Measurements from ENCODE around the gene ALKBH5.
"Not testable (repeated sequence)": the region's sequence is repeated elsewhere in the genome, so short reads cannot be mapped to it uniquely, and the experiment has no call there.

The ALKBH5 gene

DNA sequence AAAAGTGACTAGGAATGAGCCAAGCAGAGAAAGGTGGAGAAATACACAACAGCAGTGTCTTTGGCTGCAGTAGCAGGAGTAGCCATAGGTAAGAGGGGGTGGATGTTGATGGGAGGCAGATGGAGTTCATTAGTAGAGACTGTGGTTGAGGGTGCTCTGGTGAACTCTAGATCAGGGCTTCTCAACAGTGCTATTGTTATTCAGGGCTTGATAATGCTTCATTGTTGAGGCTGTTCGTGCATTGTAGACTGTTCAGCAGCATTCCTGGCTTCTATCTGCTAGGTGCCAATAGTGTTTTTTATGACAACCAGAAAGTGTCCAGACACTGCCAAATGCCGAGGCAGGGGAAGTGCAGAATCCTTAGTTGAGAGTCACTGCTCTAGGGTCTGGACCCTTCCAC, 3.6 kb downstream of the ALKBH5 start:
- DNase-seq: no peak

DNA sequence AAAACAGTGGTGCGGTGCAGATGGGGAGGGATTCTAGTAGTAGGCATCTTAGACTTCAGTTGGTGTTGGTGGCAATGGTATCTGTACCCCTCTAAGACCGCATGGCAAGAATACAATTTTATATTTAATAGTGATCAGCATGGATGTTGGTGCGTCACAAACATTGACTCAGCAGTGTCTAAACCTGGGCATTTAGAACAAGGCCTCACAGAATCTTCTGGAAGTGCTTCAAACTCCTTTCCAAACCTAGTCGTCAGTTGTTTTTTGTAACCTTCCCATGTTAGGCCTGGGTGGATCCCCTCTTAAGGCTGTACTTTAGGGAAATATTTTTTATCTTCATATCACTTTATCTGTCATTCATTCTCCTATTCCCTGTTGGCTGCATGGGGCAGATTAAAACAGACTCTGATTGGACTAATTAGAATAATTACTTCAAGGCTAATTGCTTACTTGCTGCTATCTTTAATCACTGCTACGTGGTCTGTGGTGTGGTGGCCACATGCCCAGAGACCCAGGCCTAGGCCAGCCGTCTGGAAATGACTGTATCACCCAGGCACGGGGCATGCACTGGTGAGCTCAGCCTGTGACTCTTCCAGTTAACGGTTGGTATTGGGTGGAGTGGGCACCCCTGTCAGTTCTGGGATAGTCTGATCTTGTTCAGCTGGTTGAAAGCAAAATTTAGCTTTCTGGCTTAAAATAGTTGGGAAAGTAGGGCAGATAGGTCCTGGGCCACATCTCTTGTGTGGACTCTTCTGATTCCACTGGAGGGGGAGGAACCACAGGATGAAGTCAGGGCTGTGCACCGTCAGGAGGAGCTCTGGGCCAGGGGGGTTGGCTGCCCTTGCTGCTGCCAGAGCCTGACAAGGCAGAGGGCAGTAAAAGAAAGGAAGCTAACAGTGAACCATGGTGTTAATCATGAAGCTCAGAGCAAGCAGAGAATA, 4.5 kb downstream of the ALKBH5 start:
- no peak for DNase-seq

GRCh38 chr17:18190628-18191235, 7.1 kb downstream of the ALKBH5 start:
- no peak for DNase-seq

DNA sequence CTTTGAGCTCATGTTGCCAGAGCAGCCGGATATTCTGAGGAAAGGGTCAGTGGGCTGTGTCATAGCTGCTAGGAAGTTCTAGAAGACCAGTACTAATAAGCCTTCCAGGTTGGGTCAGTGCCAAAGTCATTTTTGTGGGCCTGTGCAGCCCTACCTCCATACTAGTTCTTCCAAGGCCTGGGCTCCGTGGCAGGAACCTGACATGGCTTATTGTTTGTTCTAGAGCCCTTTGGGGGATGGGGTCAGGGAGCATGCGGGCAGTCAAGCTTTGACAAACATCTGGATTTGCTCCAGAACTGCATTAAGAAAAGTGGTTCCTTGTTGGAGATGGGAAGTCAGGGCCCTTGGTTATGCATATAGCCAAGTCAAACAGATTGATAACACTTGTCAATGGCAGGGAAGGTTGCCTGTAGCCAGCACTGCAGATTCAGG, 7.6 kb downstream of the ALKBH5 start:
- DNase-seq: no peak

- DNase-seq: no peak
Measured at GRCh38 chr17:18191967-18192366, 8.3 kb downstream of the ALKBH5 start.

- DNase-seq: no peak
Measured at GRCh38 chr17:18194394-18194793, 10.8 kb downstream of the ALKBH5 start.

DNA sequence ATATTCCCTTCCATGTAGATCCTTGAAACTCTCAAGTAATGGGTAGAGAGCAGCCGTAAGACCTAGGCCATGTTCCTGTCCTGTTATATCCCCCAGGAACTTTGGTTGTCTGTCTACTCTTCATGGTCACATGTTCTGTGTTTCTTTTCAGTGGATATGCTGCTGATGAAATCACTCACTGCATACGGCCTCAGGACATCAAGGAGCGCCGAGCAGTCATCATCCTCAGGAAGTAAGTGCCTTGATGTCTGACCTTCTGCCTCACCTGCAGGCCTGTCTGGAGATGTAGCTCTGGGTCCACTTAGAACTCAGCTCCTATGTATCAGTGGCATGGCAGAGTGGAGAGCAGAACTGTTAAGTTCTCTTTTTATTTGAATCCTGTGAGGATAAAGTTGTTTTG, 11.2 kb downstream of the ALKBH5 start:
- DNase-seq: no peak

DNA sequence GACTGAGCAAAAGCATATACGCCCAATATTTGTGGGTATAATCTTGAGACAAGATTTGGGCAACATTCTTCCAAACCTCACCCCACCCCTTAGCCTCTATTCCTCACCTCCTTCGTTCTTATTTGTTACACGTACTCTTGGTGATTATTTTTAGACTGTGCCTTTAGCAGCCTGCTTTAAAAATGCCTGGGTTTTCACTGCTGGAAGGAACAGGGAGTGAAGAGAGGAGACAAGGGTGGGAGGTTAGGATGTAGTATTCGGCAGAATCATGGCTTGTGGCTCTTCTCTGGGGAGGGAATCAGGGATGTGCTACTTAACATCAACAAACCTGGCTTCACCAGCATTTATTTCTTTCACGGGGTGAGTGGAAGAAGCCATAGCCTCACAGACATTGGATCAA, 11.6 kb downstream of the ALKBH5 start:
- no peak for DNase-seq

DNA sequence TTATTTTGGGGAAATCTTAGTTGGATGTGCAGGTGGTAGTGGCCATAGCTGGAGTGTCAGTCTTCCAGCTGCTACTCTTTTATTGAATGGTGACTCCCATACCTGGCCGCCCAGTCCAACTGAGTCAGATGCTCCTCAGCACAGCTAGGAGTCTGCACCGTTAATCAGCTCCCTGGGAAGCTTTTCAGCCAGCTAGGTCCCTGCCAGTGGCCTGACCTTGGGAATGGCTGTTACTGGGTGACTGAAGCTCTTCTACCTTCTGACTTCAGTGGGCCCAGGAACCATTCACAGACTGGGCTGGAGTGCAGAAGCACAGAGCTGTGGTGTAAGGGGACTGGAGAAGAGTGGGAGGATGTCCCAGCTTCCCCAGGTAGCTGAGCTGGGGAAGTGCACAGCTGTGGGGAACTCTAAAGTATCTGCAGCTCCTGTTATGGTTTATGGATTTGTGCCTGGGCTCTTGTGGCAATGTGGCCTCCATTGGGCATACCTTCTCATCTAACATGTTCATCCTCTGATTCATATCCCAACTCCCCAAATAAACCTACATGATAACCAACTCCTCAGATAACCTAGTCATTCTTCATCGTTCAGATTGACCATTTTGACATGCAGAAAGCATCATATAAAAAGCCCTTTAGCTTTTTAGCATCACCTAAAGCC, 14.0 kb downstream of the ALKBH5 start:
- DNase-seq: no peak

DNA sequence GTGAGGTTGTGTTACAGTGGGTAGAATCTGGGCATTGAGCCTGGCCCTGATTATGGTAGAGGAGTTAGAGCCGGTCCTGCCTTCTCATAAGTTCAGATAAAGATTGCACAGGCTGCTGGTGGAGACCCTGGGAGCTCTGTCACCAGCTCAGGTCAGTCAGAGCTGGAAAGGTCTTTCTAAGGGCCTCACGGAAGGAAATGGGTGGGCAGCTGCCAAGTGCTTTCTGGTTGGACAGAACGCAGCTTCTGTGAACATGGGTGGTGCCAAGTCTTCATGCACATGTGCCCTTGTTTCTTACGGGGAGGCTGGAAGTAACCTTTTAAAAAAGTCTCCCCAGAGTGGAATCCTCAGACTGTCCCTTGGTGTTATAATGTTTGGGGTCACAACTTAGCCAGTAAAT, 14.9 kb downstream of the ALKBH5 start:
- DNase-seq: no peak

DNA sequence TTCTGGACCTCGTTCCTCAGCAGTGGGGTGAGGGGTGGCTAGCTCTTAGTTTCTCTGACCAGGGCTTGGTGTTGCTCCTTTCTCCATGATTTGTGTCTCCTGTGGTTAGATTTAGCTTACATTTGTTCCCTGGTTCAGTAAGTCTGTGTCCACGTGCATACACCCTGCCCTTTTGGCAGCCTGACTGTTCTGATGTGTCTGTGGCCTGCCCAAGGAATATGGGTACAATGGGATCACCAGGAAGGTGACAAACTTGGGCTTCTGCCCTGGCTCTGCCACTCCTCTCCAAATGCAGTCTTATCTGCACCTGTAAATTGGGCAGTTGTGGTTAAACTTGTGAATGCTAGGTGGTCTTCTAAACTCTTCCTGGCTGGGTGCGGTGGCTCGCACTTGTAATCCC, 17.5 kb downstream of the ALKBH5 start:
- DNase-seq: no peak

- no peak for DNase-seq
Measured at GRCh38 chr17:18203308-18203707, 19.7 kb downstream of the ALKBH5 start.

DNA sequence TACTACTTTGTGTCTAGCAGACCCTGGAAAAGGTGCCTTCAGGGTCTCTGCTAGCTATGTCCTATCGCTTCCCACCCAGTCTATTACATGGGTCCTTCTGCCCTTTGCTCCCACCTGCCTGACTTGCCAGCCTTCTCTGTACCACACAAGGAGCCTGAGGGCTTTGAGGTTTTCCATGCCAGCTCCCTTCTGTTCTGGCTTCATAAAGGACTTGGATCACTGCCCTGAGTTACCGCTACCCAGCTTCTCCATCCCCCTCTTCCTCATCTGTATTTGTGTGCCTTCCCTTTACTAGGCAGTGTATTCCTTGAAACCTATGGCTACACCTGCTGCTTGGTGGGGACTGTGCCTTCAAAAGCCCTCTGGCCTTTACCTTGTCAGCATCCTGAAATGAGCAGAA, 22.2 kb downstream of the ALKBH5 start:
- no peak for DNase-seq

- no peak for DNase-seq
Measured at GRCh38 chr17:18206962-18207361, 23.3 kb downstream of the ALKBH5 start.

DNA sequence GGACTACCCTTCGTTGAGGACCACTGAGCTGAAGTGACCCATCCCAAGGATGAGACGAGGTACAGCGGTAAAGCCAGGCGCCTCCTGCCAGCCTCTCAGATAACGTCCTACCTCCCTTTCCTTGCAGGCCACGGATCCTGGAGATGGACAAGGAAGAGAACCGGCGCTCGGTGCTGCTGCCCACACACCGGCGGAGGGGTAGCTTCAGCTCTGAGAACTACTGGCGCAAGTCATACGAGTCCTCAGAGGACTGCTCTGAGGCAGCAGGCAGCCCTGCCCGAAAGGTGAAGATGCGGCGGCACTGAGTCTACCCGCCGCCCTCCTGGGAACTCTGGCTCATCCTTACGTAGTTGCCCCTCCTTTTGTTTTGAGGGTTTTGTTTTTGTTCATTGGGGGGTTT, 24.5 kb downstream of the ALKBH5 start:
- no peak for DNase-seq

GRCh38 chr17:18213666-18214270, 30.1 kb downstream of the ALKBH5 start:
- DNase-seq: no peak

DNA sequence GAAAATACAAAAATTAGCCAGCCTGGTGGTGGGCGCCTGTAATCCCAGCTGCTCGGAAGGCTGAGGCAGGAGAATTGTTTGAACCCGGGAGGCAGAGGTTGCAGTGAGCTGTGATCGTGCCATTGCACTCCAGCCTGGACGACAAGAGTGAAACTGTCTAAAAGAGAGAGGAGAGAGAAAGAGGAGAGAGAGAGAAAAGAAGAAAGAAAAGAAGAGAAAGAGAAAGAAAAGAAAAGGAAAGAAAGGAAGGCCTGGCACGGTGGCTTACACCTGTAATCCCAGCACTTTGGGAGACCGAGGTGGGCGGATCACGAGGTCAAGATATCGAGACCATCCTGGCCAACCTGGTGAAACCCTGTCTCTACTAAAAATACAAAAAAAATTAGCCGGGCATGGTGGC, 33.3 kb downstream of the ALKBH5 start:
- not testable (repeated sequence) for DNase-seq

DNA sequence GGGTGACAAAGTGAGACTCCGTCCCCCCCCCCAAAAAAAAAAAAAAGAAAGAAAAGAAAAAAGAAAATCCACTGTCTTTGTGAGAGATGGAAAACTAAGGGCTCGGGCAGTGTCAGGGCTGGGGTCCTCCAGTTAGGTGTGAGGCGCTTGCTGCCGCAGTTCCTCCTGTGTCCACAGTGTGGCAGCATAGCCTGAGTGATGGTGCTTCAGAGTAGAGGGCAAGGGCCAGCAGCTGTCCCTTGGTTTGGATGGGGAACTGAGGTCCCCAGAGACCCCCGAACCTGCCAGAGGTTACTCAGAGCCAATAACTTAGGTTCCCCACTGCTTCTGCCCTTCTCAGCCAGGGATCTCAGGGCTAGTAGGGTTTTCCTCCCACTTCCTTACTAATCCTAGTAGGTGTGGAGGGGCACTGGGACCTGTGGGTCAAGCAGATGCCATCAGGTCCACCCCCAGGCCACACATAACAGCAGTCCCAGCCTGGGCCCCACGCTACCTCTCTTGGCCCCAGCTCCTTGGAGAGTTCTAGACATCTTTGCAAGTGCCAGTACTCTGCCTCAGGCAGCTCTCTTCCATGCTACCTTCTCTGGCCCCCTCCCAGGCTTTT, 33.9 kb downstream of the ALKBH5 start:
- peak; percentile 11 to 18 for DNase-seq

DNA sequence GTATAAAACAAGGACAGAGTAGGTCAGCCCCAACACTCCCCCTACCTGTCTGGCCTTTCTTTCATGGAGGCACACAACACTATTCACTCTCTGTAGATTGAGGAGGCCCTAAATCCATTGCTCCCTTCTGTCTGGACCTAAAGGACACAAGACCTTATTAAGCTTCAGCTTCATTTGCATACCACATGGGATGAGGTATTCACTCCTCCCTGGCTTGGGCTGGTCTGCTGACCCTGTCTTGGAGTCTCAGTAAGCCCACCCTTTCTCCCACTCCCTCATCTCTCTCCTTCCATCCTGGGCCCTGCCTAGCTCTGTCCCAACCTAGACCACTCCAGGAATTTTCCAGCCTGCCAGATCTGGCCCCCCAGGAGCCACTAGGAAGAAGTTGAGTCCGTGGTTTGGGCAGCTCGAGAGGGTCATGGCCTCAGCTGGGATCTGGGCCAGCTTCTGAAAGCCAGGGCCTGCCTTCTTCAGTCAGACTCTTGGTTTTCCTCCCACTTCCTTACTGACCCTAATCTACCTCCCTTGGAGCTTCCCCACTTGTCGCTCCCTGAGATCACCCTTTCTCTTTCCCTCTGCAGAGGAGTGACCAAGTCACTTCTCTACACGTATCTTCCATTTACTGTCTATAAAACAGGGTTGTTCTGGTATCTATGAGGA, 35.3 kb downstream of the ALKBH5 start:
- DNase-seq: no peak

DNA sequence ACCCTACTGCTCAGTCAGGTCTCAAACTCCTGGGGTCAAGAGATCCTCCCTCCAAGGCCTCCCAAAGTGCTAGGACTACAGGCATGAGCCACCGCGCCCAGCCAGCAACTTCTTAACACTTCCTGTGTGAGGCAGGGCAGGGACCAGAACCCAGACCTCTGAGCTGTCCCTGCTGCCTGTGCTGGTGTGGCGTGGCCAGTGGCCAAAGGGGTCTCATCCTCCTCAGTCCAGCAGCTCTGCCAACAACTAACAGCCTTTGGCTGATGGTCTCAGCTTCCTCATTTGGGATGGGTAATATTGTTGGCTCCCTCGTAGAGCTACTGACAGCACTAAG, 40.4 kb downstream of the ALKBH5 start:
- no peak for DNase-seq

DNA sequence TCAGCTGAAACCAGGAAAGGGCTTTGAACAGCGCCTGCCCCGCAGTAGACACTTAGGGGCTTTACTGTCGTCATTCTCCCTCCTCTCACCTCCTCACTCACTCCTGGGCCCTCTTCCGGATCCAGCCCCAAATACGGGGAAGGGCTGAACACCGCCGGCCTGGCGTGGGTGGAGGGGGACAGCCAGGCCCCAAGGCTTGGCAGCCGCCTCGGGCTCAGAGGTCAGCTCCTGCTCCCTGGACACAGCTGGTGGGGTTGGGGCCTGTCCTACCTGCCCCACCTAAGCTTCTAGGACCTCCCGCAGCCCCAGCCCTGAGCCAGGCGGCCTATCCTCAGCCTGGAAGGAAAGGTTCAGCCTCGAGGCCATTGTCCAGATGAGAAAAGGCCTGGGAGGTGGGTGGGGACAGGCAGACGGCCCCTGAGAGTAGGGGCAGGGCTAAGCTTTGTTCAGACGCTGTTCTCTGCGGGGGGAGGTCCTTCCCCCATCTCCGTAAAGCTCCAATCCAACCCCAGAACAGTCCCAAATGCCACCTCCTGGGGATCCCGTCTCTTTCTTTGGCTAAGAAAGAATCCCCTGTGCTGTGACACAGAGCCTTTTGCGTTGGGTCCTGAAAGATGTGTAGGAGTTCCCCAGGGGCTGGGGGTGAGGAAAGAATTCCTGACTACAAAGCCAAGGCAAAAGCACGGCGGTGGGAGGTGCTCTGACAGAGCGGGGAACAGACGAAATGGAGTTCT, 40.9 kb downstream of the ALKBH5 start:
- peak in 1 of 2 donors; percentile 3 for DNase-seq

GRCh38 chr17:18225121-18225641, 41.6 kb downstream of the ALKBH5 start, which contains the start of gene LLGL1:
Gene LLGL1 (plus strand): TSS chr17:18225635. CDS start chr17:18225683, 48 bp downstream.
- peak; percentile 70 to 84 for DNase-seq

Data from bone marrow (tissue), 2 donors.